Measurements from ENCODE around the gene CHRNE.

DNA sequence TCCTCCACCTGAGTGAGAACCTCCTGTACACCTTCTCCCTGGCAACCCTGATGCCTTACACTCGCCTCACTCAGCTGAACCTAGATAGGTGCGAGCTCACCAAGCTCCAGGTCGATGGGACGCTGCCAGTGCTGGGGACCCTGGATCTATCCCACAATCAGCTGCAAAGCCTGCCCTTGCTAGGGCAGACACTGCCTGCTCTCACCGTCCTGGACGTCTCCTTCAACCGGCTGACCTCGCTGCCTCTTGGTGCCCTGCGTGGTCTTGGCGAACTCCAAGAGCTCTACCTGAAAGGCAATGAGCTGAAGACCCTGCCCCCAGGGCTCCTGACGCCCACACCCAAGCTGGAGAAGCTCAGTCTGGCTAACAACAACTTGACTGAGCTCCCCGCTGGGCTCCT, 29.9 kb upstream of the CHRNE start:
- TF ChIP-seq, protein P1, sequence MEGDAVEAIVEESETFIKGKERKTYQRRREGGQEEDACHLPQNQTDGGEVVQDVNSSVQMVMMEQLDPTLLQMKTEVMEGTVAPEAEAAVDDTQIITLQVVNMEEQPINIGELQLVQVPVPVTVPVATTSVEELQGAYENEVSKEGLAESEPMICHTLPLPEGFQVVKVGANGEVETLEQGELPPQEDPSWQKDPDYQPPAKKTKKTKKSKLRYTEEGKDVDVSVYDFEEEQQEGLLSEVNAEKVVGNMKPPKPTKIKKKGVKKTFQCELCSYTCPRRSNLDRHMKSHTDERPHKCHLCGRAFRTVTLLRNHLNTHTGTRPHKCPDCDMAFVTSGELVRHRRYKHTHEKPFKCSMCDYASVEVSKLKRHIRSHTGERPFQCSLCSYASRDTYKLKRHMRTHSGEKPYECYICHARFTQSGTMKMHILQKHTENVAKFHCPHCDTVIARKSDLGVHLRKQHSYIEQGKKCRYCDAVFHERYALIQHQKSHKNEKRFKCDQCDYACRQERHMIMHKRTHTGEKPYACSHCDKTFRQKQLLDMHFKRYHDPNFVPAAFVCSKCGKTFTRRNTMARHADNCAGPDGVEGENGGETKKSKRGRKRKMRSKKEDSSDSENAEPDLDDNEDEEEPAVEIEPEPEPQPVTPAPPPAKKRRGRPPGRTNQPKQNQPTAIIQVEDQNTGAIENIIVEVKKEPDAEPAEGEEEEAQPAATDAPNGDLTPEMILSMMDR (conservative IDR thresholded peaks at IDR 0.05; ENCODE audit: low read length) = no peak
- no peak for TF ChIP-seq EZH2phosphoT487 (IDR thresholded peaks at IDR 0.05; ENCODE audit: borderline replicate concordance, low read depth, low read length)

All from OCI-LY7 (cell line).